Smooth muscle cell (in vitro differentiated cells): Measurements from ENCODE around the gene SLC35E4. TPM values are rescaled to one million over a fixed set of nuclear protein-coding genes. Genes with fewer than 3 reads are reported as not detected.
"Not testable (repeated sequence)": the region's sequence is repeated elsewhere in the genome, so short reads cannot be mapped to it uniquely, and the experiment has no call there.

ENCODE experiments used
- DNase-seq: peaks from one replicate; lab custom pipeline; 2025; ENCODE audit not compliant: unreplicated experiment; lab: John Stamatoyannopoulos, UW
- H2AFZ ChIP-seq: fragments of 200-600 bp; sonication (generic); 2 replicates; pipeline ENCODE4 v1.6.0; 2016; ENCODE audit warnings: antibody characterized with exemption, low read depth, mild to moderate bottlenecking
- H3F3A ChIP-seq: fragments of 200-600 bp; sonication (generic); 2 replicates; pipeline ENCODE4 v1.6.0; 2017; ENCODE audit warnings: antibody characterized with exemption, low read depth
- H3K27ac ChIP-seq: fragments of 200-600 bp; sonication (generic); 2 replicates; pipeline ENCODE4 v1.5.1; 2016; ENCODE audit warnings: low read depth, mild to moderate bottlenecking
- H3K27me3 ChIP-seq: fragments of 200-600 bp; sonication (generic); 2 replicates; pipeline ENCODE4 v1.6.1; 2016; ENCODE audit warnings: low read depth, mild to moderate bottlenecking
- H3K36me3 ChIP-seq: fragments of 200-600 bp; sonication (generic); 2 replicates; pipeline ENCODE4 v1.5.1; 2016; ENCODE audit warnings: low read depth
- H3K4me1 ChIP-seq: fragments of 200-600 bp; sonication (generic); 2 replicates; pipeline ENCODE4 v1.5.1; 2016; ENCODE audit warnings: low read depth
- H3K4me2 ChIP-seq: fragments of 200-600 bp; sonication (generic); 2 replicates; pipeline ENCODE4 v1.6.0; 2016; ENCODE audit warnings: mild to moderate bottlenecking
- H3K4me3 ChIP-seq: fragments of 200-600 bp; sonication (generic); 2 replicates; pipeline ENCODE4 v1.5.1; 2016; ENCODE audit warnings: mild to moderate bottlenecking
- H3K79me2 ChIP-seq: fragments of 200-600 bp; sonication (generic); 2 replicates; pipeline ENCODE4 v1.6.0; 2016; ENCODE audit warnings: low read depth, mild to moderate bottlenecking
- H3K9ac ChIP-seq: fragments of 200-600 bp; sonication (generic); 2 replicates; pipeline ENCODE4 v1.6.0; 2016; ENCODE audit warnings: low read depth
- H3K9me3 ChIP-seq: fragments of 200-600 bp; sonication (generic); replicated peaks from 2 replicates; pipeline ENCODE4 v1.5.1; 2016; ENCODE audit warnings: low read depth
- H4K20me1 ChIP-seq: fragments of 200-600 bp; sonication (generic); 2 replicates; pipeline ENCODE4 v1.6.0; 2016; ENCODE audit warnings: low read depth
- WGBS: methylation state at CpG from one replicate; pipeline ENCODE4 v1.1.7; 2016; ENCODE audit warnings: low lambda C conversion rate; 5-methylcytosine and 5-hydroxymethylcytosine counted together
- polyA plus RNA-seq: library from polyadenylated mRNA; unstranded; fragments of >200 nt; fragmentation: Nextera tagmentation; extraction: Ambion mirVana; gene quantifications from 2 replicates; pipeline ENCODE4 v1.2.1, GENCODE V29; 2016
- total RNA-seq: library from RNA; depleted of rRNA; stranded (reverse); fragments of >200 nt; gene quantifications from 2 replicates; pipeline ENCODE4 v1.2.3, GENCODE V29; 2014
- TF ChIP-seq, protein P1 (sequence below): fragments of 200-600 bp; sonication (generic); IDR thresholded peaks from 2 replicates; pipeline ENCODE4 v1.5.1; 2017; ENCODE audit warnings: borderline replicate concordance, mild to moderate bottlenecking, antibody characterized with exemption; ENCODE audit not compliant: insufficient read depth, poor library complexity, severe bottlenecking

Gene SLC35E4
- total and polyA plus RNA-seq, 2 experiments from 2014 or later = 3.6 to 7.2 TPM

DNA sequence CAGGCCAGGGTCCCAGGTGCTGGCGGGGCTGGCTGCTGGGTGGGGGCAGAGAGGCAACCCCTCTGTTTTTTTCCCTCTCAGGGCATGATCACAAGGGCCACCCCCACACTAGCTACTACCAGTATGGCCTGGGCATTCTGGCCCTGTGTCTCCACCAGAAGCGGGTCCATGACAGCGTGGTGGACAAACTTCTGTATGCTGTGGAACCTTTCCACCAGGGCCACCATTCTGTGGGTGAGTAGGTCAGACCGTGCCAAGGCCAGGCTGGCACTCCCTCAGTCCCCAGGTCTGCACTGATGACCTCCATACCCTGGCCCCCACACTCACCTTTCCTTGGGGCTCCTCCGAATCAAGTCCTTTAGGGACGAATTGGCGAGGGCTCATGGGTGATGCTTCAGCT lies 21.3 kb upstream of the SLC35E4 start:
- 97% methylated on average over 7 of the region's 7 CpGs for WGBS
- Histone ChIP-seq H3K4me1 (peaks cover 6% of the 10 kb centered on the region), H3K27ac (no peak overlapping the region), H3K4me2 (no peak overlapping the region), H3K27me3 (no peaks in the 10 kb centered on the region), H2AFZ (no peak overlapping the region), H3F3A (no peaks in the 10 kb centered on the region), H3K9me3 (no peaks in the 10 kb centered on the region), H4K20me1 (no peaks in the 10 kb centered on the region), H3K79me2 (no peaks in the 10 kb centered on the region), H3K4me3 (no peak overlapping the region), H3K9ac (no peak overlapping the region), H3K36me3 (no peaks in the 10 kb centered on the region)
- no peak for DNase-seq
- TF ChIP-seq, protein P1, sequence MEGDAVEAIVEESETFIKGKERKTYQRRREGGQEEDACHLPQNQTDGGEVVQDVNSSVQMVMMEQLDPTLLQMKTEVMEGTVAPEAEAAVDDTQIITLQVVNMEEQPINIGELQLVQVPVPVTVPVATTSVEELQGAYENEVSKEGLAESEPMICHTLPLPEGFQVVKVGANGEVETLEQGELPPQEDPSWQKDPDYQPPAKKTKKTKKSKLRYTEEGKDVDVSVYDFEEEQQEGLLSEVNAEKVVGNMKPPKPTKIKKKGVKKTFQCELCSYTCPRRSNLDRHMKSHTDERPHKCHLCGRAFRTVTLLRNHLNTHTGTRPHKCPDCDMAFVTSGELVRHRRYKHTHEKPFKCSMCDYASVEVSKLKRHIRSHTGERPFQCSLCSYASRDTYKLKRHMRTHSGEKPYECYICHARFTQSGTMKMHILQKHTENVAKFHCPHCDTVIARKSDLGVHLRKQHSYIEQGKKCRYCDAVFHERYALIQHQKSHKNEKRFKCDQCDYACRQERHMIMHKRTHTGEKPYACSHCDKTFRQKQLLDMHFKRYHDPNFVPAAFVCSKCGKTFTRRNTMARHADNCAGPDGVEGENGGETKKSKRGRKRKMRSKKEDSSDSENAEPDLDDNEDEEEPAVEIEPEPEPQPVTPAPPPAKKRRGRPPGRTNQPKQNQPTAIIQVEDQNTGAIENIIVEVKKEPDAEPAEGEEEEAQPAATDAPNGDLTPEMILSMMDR = no peak

DNA sequence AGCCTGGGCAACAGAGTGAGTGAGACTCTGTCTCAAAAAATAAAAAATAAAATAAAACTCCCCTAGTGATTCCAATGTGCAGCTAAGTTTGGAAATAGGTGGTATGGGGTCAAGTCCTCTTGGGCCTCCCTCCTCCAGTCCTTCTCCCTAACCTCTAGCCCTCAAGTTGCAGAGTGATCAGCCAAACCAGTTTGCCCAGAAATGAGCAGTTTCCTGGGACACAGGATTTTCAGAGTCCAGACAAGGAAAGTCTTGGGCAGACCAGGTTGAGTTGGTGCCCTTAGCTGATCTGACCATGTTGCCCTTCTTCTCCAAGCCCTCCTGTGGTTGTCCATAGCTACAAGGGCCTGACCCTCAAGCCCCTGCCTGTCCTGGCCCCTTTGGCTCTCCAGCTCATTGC lies 20.7 kb upstream of the SLC35E4 start:
- no peak overlapping the region for H3K4me2 ChIP-seq
- TF ChIP-seq, protein P1 = no peak
- no peak overlapping the region for H3K4me3 ChIP-seq
- H3K4me1 ChIP-seq = no peaks in the 10 kb centered on the region
- H3F3A ChIP-seq = no peaks in the 10 kb centered on the region
- no peaks in the 10 kb centered on the region for H3K27me3 ChIP-seq
- H3K27ac ChIP-seq = no peak overlapping the region
- H3K9me3 ChIP-seq = no peaks in the 10 kb centered on the region
- H3K79me2 ChIP-seq = no peaks in the 10 kb centered on the region
- no peaks in the 10 kb centered on the region for H4K20me1 ChIP-seq
- H3K9ac ChIP-seq = no peak overlapping the region
- no peak for DNase-seq
- H3K36me3 ChIP-seq = no peaks in the 10 kb centered on the region
- H2AFZ ChIP-seq = no peak overlapping the region

DNA sequence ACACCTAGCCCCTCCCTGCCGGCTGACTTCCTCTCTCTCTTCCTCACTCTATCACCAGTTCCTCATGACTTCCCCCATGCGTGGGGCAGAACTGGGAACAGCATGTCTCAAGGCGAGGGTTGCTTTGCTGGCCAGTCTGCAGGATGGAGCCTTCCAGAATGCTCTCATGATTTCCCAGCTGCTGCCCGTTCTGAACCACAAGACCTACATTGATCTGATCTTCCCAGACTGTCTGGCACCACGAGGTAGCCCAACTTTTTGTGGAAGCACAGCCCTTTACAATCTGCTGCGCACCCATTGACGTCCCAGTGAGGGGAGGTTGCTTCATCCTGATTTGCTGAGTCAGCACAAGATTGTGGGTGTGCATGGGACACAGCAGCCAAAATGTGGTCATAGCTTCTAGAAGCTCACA lies 20.0 kb upstream of the SLC35E4 start:
- Histone ChIP-seq H2AFZ (no peak overlapping the region), H3K4me2 (no peak overlapping the region), H3K79me2 (no peaks in the 10 kb centered on the region), H3K36me3 (no peaks in the 10 kb centered on the region), H3K4me3 (no peak overlapping the region), H3F3A (no peaks in the 10 kb centered on the region), H3K9ac (no peak overlapping the region), H3K27ac (no peak overlapping the region), H3K27me3 (no peaks in the 10 kb centered on the region), H3K4me1 (no peaks in the 10 kb centered on the region), H3K9me3 (no peaks in the 10 kb centered on the region), H4K20me1 (no peaks in the 10 kb centered on the region)
- 91% methylated on average over 6 of the region's 7 CpGs for WGBS
- TF ChIP-seq, protein P1 = no peak
- DNase-seq = no peak

DNA sequence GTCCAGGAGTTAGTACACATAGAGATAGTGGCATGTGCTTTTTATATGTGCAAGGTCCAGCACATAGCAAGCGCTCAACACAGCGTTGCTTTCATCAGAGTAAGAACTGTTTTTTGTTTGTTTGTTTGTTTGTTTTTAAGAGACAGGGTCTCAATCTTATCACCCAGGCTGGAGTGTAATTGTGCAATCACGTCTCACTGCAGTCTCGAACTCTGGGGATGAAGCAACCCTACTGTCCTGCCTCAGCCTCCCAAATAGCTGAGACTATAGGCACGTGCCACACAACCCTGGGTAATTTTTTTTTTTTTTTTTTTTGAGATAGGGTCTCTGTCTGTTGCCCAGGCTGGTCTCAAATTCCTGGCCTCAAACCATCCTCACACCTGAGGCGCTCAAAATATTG lies 17.8 kb upstream of the SLC35E4 start:
- Histone ChIP-seq H3K79me2 (no peaks in the 10 kb centered on the region), H3K9ac (no peak overlapping the region), H2AFZ (no peak overlapping the region), H3K4me1 (no peaks in the 10 kb centered on the region), H3F3A (no peaks in the 10 kb centered on the region), H3K4me3 (no peak overlapping the region), H3K9me3 (no peaks in the 10 kb centered on the region), H3K36me3 (no peaks in the 10 kb centered on the region), H3K27me3 (no peaks in the 10 kb centered on the region), H4K20me1 (no peaks in the 10 kb centered on the region), H3K27ac (no peak overlapping the region), H3K4me2 (no peak overlapping the region)
- TF ChIP-seq, protein P1 = no peak
- WGBS = 86% methylated on average over 6 of the region's 6 CpGs
- DNase-seq = no peak

DNA sequence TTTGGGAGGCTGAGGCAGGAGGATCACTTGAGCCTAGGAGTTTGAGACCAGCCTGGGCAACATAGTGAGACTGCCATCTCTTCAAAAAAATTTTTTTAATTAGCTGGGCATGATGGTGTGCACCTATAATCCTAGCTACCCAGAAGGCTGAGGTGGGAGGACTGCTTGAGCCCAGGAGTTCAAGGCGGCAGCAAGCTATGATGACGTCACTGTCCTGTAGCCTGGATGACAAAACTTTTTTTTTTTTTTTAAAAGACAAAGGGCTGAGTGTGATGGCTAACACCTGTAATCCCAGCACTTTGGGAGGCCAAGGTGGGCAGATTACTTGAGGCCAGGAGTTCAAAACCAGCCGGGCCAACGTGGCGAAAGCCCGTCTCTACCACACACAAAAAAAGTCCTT lies 15.7 kb upstream of the SLC35E4 start:
- not testable (repeated sequence) for H3K4me1 ChIP-seq, H3K27ac ChIP-seq, H3K4me3 ChIP-seq, H3K4me2 ChIP-seq, DNase-seq, H3F3A ChIP-seq, H3K79me2 ChIP-seq, H3K9me3 ChIP-seq, H3K36me3 ChIP-seq, H3K27me3 ChIP-seq, H4K20me1 ChIP-seq, H3K9ac ChIP-seq, H2AFZ ChIP-seq
- 97% methylated on average over 6 of the region's 6 CpGs for WGBS
